ENCODE data around the gene WAPL. TPM values are rescaled to one million over a fixed set of nuclear protein-coding genes. Genes with fewer than 3 reads are reported as not detected.

The WAPL gene
- total and polyA plus RNA-seq, 2 experiments from 2014 or later = 15.2 to 27.9 TPM

- Histone ChIP-seq H3K9me3 (ENCODE audit: low read depth) (no peaks in the 10 kb centered on the region), H3K36me3 (peaks cover 13% of the 10 kb centered on the region)
Measured at GRCh38 chr10:86489960-86490612, 31.5 kb downstream of the WAPL start.

GRCh38 chr10:86489071-86489810, 32.4 kb downstream of the WAPL start:
- no peaks in the 10 kb centered on the region for H3K9me3 ChIP-seq (ENCODE audit: low read depth)
- H3K4me1 ChIP-seq (ENCODE audit: low read depth) = no peaks in the 10 kb centered on the region
- no peaks in the 10 kb centered on the region for H3K27me3 ChIP-seq
- no peak overlapping the region for H3K27ac ChIP-seq
- H3K4me3 ChIP-seq = no peak overlapping the region
- peaks cover 16% of the 10 kb centered on the region for H3K36me3 ChIP-seq
- no peak for DNase-seq (ENCODE audit: low read depth in 1 of 2, low spot score in 1 of 2)
- TF ChIP-seq, protein P1, sequence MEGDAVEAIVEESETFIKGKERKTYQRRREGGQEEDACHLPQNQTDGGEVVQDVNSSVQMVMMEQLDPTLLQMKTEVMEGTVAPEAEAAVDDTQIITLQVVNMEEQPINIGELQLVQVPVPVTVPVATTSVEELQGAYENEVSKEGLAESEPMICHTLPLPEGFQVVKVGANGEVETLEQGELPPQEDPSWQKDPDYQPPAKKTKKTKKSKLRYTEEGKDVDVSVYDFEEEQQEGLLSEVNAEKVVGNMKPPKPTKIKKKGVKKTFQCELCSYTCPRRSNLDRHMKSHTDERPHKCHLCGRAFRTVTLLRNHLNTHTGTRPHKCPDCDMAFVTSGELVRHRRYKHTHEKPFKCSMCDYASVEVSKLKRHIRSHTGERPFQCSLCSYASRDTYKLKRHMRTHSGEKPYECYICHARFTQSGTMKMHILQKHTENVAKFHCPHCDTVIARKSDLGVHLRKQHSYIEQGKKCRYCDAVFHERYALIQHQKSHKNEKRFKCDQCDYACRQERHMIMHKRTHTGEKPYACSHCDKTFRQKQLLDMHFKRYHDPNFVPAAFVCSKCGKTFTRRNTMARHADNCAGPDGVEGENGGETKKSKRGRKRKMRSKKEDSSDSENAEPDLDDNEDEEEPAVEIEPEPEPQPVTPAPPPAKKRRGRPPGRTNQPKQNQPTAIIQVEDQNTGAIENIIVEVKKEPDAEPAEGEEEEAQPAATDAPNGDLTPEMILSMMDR (IDR thresholded peaks at IDR 0.05; ENCODE audit: low read depth, low read length) = no peak

More at GRCh38 chr10:86489960-86490612, 31.5 kb downstream of the WAPL start:
- Histone ChIP-seq H3K27me3 (no peaks in the 10 kb centered on the region), H3K4me1 (ENCODE audit: low read depth) (no peaks in the 10 kb centered on the region), H3K27ac (no peak overlapping the region), H3K4me3 (no peak overlapping the region)
- DNase-seq (ENCODE audit: low read depth in 1 of 2, low spot score in 1 of 2) = no peak
- TF ChIP-seq, protein P1 (IDR thresholded peaks at IDR 0.05; ENCODE audit: low read depth, low read length) = no peak

- no peak overlapping the region for H3K4me3 ChIP-seq
- H3K27ac ChIP-seq = no peak overlapping the region
- H3K9me3 ChIP-seq (ENCODE audit: low read depth) = no peaks in the 10 kb centered on the region
- H3K36me3 ChIP-seq = peaks cover 26% of the 10 kb centered on the region
- no peaks in the 10 kb centered on the region for H3K4me1 ChIP-seq (ENCODE audit: low read depth)
- no peaks in the 10 kb centered on the region for H3K27me3 ChIP-seq
- TF ChIP-seq, protein P1 (IDR thresholded peaks at IDR 0.05; ENCODE audit: low read depth, low read length) = no peak
- DNase-seq (ENCODE audit: low read depth in 1 of 2, low spot score in 1 of 2) = no peak
Measured at GRCh38 chr10:86486856-86487255, 34.7 kb downstream of the WAPL start.

DNA sequence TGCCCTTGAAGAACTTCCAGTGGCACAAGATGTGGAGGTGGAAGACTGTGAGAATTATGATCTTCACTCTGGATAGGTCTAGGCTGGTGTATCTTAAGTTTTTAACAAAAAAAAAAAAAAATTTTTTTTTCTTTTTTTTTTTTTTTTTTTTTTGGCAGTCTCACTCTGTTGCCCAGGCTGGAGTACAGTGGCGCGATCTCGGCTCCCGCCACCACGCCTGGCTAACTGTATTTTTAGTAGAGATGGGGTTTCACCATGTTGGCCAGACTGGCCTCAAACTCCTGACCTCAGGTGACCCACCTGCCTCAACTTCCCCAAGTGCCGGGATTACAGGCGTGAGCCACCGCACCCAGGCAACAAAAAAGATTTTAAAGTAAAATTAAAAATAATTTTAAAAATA, 37.9 kb downstream of the WAPL start:
- no peak for DNase-seq (ENCODE audit: low read depth in 1 of 2, low spot score in 1 of 2)
- Histone ChIP-seq H3K4me1 (ENCODE audit: low read depth) (no peaks in the 10 kb centered on the region), H3K9me3 (ENCODE audit: low read depth) (no peaks in the 10 kb centered on the region), H3K36me3 (peaks cover 23% of the 10 kb centered on the region), H3K27me3 (no peaks in the 10 kb centered on the region), H3K4me3 (no peak overlapping the region), H3K27ac (no peak overlapping the region)
- TF ChIP-seq, protein P1 (IDR thresholded peaks at IDR 0.05; ENCODE audit: low read depth, low read length) = no peak

DNA sequence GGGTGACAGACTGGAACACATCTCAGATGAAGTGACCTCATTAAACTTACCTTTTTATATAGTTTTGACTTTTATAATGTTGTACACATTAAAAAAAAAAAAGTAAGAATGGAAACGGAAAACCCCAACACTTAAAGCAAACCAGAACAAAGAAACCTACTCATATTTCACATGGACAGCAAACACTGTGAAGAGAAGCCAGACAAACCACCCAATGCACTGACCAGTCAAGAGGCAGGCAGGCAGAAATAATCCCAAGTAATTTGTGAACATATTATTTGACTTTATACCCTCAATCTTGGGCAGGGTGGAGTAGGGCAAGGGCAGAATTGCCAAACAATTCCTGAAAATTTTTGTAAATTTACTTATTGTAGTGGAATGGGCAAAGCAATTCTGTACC, 39.8 kb downstream of the WAPL start:
- Histone ChIP-seq H3K36me3 (peaks cover 16% of the 10 kb centered on the region), H3K9me3 (ENCODE audit: low read depth) (no peaks in the 10 kb centered on the region), H3K4me3 (no peak overlapping the region), H3K27me3 (no peaks in the 10 kb centered on the region), H3K4me1 (ENCODE audit: low read depth) (no peaks in the 10 kb centered on the region), H3K27ac (no peak overlapping the region)
- TF ChIP-seq, protein P1 (IDR thresholded peaks at IDR 0.05; ENCODE audit: low read depth, low read length) = no peak
- no peak for DNase-seq (ENCODE audit: low read depth in 1 of 2, low spot score in 1 of 2)

All from cardiac muscle cell (in vitro differentiated cells and primary cell).